ENCODE results near the gene ATP8B3. TPM values are rescaled to one million over a fixed set of nuclear protein-coding genes. Genes with fewer than 3 reads are reported as not detected.

ATP8B3 gene
- total and polyA plus RNA-seq, 10 of the 15 experiments (the other 5 are each of a cell fraction or from before 2014, with no cell fraction given) = 0.13 to 1.7 (median 0.52) TPM

GRCh38 chr19:1848399-1849131, 36.5 kb upstream of the ATP8B3 start, which contains the start of gene REXO1 (continued):
- TF ChIP-seq E2F8 (IDR thresholded peaks at IDR 0.05; ENCODE audit: low read depth, partially characterized antibody) = no peak
- TF ChIP-seq CEBPZ (IDR thresholded peaks at IDR 0.05; ENCODE audit: low read depth, low read length) = no peak
- TF ChIP-seq TCF12 (IDR thresholded peaks at IDR 0.05; ENCODE audit: low read depth, low read length) = no peak; the same call in 1 of the 2 replicates
- no peak for TF ChIP-seq ZNF384 (IDR thresholded peaks at IDR 0.05; ENCODE audit: borderline replicate concordance, low read depth, low read length)
- no peak for TF ChIP-seq REST (IDR thresholded peaks at IDR 0.05; ENCODE audit: low read depth, low read length)
- no peak for TF ChIP-seq SMAD1 (IDR thresholded peaks at IDR 0.05; ENCODE audit: low read depth, partially characterized antibody)
- TF ChIP-seq PRDM15 (CRISPR knock-in tag; IDR thresholded peaks at IDR 0.05) = no peak
- TF ChIP-seq ETV6 (conservative IDR thresholded peaks at IDR 0.05 in 1 of 2, IDR thresholded peaks at IDR 0.05 in 1 of 2; ENCODE audit: borderline replicate concordance in 1 of 2, low read depth in 1 of 2) = no peak
- TF ChIP-seq RAD21 (IDR thresholded peaks at IDR 0.05; ENCODE audit: insufficient read depth, low read depth, low read length) = no peak
- peak; percentile 83 for TF ChIP-seq POLR2AphosphoS5 (IDR thresholded peaks at IDR 0.05; ENCODE audit: low read length)
- TF ChIP-seq STAT1 (conservative IDR thresholded peaks at IDR 0.05) = peak; percentile 93
- peak; percentile 49 for TF ChIP-seq RELA (IDR thresholded peaks at IDR 0.05; ENCODE audit: borderline replicate concordance, partially characterized antibody)
- peak; percentile 21; the same call in 1 of the 2 replicates for TF ChIP-seq MXI1 (IDR thresholded peaks at IDR 0.05; ENCODE audit: low read depth, low read length)
- TF ChIP-seq TBL1XR1 (IDR thresholded peaks at IDR 0.05; ENCODE audit: low read depth, low read length) = no peak
- no peak for TF ChIP-seq EED (IDR thresholded peaks at IDR 0.05; ENCODE audit: low read depth)

Data from GM12878 (cell line).